Muscle layer of duodenum (tissue), 2 donors: ENCODE data around the gene AGO4.
"Not testable (repeated sequence)": the region's sequence is repeated elsewhere in the genome, so short reads cannot be mapped to it uniquely, and the experiment has no call there.

Experiments used
- H3K27ac ChIP-seq: one replicate; pipeline ENCODE4 v1.7.0; 2013; ENCODE audit warnings: mild to moderate bottlenecking, low read length
- H3K27me3 ChIP-seq: one replicate; pipeline ENCODE4 v1.7.0; 2013; ENCODE audit warnings: low read depth, mild to moderate bottlenecking, control low read depth, low read length
- H3K36me3 ChIP-seq, 2 donors: one replicate each; pipeline ENCODE4 v1.7.0; 2013; ENCODE audit warnings: low read length in 2 of 2, control low read depth in 1 of 2, mild to moderate bottlenecking in 1 of 2; ENCODE audit not compliant: insufficient read depth in 2 of 2, control insufficient read depth in 1 of 2
- H3K4me1 ChIP-seq, 2 donors: one replicate each; pipeline ENCODE4 v1.7.0; 2013; ENCODE audit warnings: low read length in 2 of 2, mild to moderate bottlenecking in 2 of 2, control low read depth in 1 of 2, moderate library complexity in 1 of 2; ENCODE audit not compliant: insufficient read depth in 2 of 2, control insufficient read depth in 1 of 2
- H3K4me3 ChIP-seq, 2 donors: one replicate each; pipeline ENCODE4 v1.7.0; 2013; ENCODE audit warnings: low read length in 2 of 2, low read depth in 1 of 2, mild to moderate bottlenecking in 1 of 2
- H3K9me3 ChIP-seq, 2 donors: one replicate each; pipeline ENCODE4 v1.7.0; 2013; ENCODE audit warnings: low read length in 2 of 2, control low read depth in 1 of 2, mild to moderate bottlenecking in 1 of 2; ENCODE audit not compliant: control insufficient read depth in 1 of 2
- donor health status: healthy.

The AGO4 gene

GRCh38 chr1:35788139-35788538 lies 19.7 kb upstream of the AGO4 start:
- Histone ChIP-seq H3K36me3 (no peaks in the 10 kb centered on the region), H3K27ac (no peak overlapping the region)

GRCh38 chr1:35790670-35791069 lies 17.1 kb upstream of the AGO4 start:
- Histone ChIP-seq H3K9me3 (no peaks in the 10 kb centered on the region), H3K27me3 (no peaks in the 10 kb centered on the region), H3K4me1 (no peaks in the 10 kb centered on the region), H3K27ac (no peak overlapping the region), H3K36me3 (no peaks in the 10 kb centered on the region), H3K4me3 (no peak overlapping the region)

More at GRCh38 chr1:35788139-35788538, 19.7 kb upstream of the AGO4 start:
- Histone ChIP-seq H3K9me3 (no peaks in the 10 kb centered on the region), H3K4me1 (no peaks in the 10 kb centered on the region), H3K4me3 (no peak overlapping the region), H3K27me3 (no peaks in the 10 kb centered on the region)

- Histone ChIP-seq H3K27ac (no peak overlapping the region), H3K9me3 (no peaks in the 10 kb centered on the region), H3K36me3 (no peaks in the 10 kb centered on the region), H3K4me1 (no peaks in the 10 kb centered on the region), H3K27me3 (no peaks in the 10 kb centered on the region), H3K4me3 (no peak overlapping the region)
These were observed 12.5 kb upstream of the AGO4 start for GRCh38 chr1:35795295-35795694.

GRCh38 chr1:35797380-35797779 lies 10.4 kb upstream of the AGO4 start:
- Histone ChIP-seq H3K27me3 (no peaks in the 10 kb centered on the region), H3K4me3 (no peak overlapping the region), H3K4me1 (no peaks in the 10 kb centered on the region), H3K9me3 (no peaks in the 10 kb centered on the region), H3K36me3 (no peaks in the 10 kb centered on the region), H3K27ac (no peak overlapping the region)

GRCh38 chr1:35798019-35798418 lies 9.8 kb upstream of the AGO4 start:
- H3K9me3 ChIP-seq, H3K4me1 ChIP-seq, H3K27me3 ChIP-seq, H3K4me3 ChIP-seq, H3K36me3 ChIP-seq, H3K27ac ChIP-seq: not testable (repeated sequence)

GRCh38 chr1:35800167-35800887 lies 7.5 kb upstream of the AGO4 start:
- H3K9me3 ChIP-seq, H3K4me1 ChIP-seq, H3K36me3 ChIP-seq, H3K27ac ChIP-seq, H3K4me3 ChIP-seq, H3K27me3 ChIP-seq: not testable (repeated sequence)

GRCh38 chr1:35808450-35809113 lies 766 bp downstream of the AGO4 start:
- peaks cover 10 to 16% of the 10 kb centered on the region in 2 donors for H3K4me1 ChIP-seq
- H3K36me3 ChIP-seq, result no peaks in the 10 kb centered on the region
- H3K27me3 ChIP-seq, result no peaks in the 10 kb centered on the region
- no peaks in the 10 kb centered on the region for H3K9me3 ChIP-seq
- H3K27ac ChIP-seq, result peak overlapping the region; percentile 79
- peak overlapping the region; percentile 74 to 91 for H3K4me3 ChIP-seq

GRCh38 chr1:35809114-35810095 lies 1.6 kb downstream of the AGO4 start:
- no peaks in the 10 kb centered on the region for H3K9me3 ChIP-seq
- no peaks in the 10 kb centered on the region for H3K27me3 ChIP-seq
- H3K36me3 ChIP-seq, result no peaks in the 10 kb centered on the region
- H3K4me1 ChIP-seq, result peaks cover 10 to 16% of the 10 kb centered on the region in 2 donors
- H3K4me3 ChIP-seq, result peak overlapping the region; percentile 74 to 91
- H3K27ac ChIP-seq, result peak overlapping the region; percentile 79

- H3K36me3 ChIP-seq, result no peaks in the 10 kb centered on the region
- H3K9me3 ChIP-seq, result no peaks in the 10 kb centered on the region
- H3K27ac ChIP-seq, result peak overlapping the region; percentile 79
- H3K4me3 ChIP-seq, result peak overlapping the region; percentile 74 to 91
- peaks cover 10 to 16% of the 10 kb centered on the region in 2 donors for H3K4me1 ChIP-seq
- no peaks in the 10 kb centered on the region for H3K27me3 ChIP-seq
These were observed 2.5 kb downstream of the AGO4 start for GRCh38 chr1:35810096-35810881.

- not testable (repeated sequence) for H3K27me3 ChIP-seq
These were observed 4.9 kb downstream of the AGO4 start for GRCh38 chr1:35812754-35813153.

More at GRCh38 chr1:35812754-35813153, 4.9 kb downstream of the AGO4 start:
- H3K36me3 ChIP-seq, H3K9me3 ChIP-seq, H3K4me3 ChIP-seq, H3K27ac ChIP-seq: not testable (repeated sequence)
- H3K4me1 ChIP-seq, result peaks cover 10 to 16% of the 10 kb centered on the region in 2 donors
